ENCODE results near the gene JMJD1C.

JMJD1C gene

DNA sequence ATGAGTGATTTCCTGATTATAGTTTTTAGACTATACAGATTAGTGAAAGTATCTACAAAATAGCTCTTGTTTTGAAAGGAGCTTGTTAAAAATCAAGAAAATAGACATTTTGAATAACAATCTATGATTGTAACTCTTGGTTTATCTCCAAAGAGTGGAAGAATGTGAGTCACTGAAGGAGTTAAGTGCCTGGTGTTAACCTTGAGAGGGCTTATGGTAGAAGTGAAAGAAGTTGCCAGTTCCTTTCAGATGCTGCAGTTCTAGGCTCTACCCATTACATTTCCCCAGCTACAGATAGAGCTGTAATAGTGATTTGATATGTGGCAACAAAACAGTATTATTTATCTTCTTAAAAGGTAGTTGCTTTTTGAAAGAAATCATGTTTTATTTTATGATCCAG, 320.0 kb downstream of the JMJD1C start:
- TF ChIP-seq, protein P1, sequence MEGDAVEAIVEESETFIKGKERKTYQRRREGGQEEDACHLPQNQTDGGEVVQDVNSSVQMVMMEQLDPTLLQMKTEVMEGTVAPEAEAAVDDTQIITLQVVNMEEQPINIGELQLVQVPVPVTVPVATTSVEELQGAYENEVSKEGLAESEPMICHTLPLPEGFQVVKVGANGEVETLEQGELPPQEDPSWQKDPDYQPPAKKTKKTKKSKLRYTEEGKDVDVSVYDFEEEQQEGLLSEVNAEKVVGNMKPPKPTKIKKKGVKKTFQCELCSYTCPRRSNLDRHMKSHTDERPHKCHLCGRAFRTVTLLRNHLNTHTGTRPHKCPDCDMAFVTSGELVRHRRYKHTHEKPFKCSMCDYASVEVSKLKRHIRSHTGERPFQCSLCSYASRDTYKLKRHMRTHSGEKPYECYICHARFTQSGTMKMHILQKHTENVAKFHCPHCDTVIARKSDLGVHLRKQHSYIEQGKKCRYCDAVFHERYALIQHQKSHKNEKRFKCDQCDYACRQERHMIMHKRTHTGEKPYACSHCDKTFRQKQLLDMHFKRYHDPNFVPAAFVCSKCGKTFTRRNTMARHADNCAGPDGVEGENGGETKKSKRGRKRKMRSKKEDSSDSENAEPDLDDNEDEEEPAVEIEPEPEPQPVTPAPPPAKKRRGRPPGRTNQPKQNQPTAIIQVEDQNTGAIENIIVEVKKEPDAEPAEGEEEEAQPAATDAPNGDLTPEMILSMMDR (IDR thresholded peaks at IDR 0.05) = no peak

DNA sequence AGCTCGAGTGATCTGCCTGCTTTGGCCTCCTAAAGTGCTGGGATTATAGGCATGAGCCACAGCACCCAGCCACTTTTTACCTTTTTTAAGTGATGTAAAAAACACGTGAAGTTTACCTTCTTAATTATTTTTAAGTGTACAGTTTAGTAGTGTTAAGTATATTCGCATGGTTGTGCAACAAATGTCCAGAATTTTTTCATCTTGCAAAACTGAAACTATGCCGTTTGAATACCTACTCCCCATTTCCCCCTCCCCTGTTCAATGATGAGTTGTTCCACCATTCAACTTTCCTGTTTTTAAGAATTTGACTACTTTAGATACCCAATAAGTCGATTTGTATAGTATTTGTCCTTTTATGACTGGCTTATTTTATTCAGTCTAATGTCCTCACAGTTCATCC, 321.8 kb downstream of the JMJD1C start:
- TF ChIP-seq, protein P1 (IDR thresholded peaks at IDR 0.05) = no peak

DNA sequence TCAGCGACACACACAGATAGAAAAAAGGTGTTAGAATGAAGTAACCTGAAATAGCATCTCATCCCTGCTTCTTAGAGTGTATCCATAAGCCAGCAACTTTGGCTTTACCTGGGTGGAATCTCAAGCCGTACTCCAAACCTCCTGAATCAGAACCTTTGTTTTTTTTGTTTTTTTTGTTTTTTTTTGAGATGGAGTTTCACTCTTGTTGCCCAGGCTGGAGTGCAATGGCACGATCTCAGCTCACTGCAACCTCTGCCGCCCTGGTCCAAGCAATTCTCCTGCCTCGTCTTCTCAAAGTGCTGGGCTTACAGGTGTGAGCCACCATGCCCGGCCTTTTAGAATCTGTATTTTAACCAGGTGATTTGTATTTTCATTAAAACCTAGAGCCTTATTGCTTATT, 323.6 kb downstream of the JMJD1C start:
- TF ChIP-seq, protein P1 (IDR thresholded peaks at IDR 0.05) = no peak

DNA sequence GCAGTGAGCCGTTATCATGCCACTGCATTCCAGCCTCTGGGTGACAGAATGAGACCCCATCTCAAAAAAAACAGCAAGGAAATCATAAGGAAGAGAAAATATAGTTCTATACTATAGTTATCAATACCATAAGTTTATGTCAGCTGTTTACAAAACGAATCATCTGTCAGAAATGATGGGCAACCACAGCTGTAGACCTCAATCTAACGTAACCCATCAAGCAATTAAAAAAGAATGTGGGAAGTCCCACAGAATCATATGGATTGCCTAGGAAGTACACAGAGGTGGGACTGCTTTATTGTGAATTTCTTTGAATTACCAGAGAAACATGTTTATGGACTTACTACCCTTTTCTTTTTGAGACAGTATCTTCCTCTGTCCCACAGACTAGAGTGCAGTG, 325.7 kb downstream of the JMJD1C start:
- TF ChIP-seq, protein P1 (IDR thresholded peaks at IDR 0.05) = no peak

DNA sequence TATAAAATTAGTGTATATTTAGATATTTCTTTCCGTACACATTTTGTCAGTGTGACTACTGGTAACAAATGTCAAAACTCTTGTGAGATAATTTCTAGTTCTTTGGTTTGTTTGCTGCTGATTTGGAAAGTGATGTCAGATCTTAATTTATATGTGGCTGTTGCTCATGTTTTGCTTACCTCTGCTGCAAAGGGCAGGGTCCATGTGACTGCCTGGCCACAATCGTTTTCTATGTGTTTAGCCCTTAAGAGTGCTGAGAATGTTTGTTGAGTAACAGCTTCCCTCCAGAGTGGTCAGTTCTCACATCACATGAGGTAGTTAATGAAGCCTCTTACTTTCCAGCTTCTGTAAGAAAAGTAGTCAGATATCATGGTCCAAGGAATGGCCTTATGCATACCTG, 328.5 kb downstream of the JMJD1C start:
- TF ChIP-seq, protein P1 (IDR thresholded peaks at IDR 0.05) = no peak

DNA sequence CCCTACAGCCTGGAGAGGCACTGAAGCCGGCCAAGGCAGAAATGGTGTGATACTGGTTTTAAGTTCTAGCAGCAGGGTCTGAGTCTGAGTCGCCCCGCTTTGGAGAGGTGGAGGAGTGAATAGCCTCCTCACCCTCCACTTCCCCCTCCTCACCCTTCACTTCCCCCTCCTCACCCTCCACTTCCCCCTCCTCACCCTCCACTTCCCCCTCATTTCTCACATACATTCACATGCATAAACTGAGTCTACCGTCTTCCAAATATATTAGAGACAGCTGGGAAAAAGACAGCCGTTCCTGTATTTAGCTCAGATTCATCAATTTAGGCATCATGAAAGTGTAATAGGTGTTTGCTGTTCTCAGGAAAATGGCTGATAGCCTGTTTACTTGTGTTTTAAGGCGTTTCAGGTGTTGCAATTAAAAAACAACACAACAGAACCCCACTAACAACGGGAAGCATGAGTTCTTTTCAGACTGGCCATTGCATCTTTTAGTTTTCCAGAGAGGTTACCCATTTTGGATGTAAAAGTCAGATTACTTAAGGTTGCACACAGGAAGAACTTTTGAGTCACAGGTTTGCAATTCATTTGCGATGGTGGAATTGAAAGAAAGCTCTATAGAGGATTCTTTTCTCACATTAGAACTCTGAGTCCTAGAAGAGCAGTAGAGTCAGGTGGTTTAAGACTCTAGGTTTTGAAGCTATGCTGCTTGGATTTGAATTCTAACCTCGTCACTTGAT, 331.8 kb downstream of the JMJD1C start:
- TF ChIP-seq, protein P1 (IDR thresholded peaks at IDR 0.05) = no peak

DNA sequence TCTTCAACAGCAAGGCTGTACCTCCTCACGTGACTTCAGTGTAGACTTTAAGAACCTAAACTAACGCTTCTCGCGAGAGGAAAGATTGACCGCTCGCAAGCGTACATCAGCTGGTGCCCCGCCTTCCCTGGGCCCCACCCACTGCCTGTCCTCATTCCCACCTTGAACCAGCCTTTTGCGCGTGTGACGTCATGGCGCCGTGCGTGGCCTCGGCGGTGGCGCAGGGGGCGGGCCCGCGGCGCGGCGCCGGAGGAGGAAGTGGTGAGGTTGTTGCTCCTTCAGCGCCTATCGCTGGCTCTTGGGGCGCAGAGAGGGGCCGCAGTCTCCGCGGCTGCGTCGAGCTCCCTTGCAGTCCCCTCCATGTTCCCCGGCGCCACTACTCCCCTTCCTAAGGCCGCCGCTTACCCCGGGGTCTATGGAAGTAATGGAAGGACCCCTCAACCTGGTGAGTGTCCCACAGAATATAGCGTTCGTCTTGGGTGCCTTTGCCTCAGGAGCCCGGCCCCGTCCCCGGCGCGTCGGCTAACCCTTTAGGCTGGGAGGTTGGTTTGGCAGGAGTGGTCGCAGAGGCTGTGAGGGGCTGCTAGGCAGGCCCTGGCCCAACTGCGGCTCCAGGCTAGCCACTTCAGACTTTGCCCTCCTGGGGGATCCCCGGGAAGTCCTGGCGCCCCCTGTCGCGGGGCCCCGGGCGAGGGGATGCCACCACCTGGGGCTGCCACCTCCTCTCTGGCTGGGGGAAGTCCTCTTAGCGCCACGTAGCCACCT, 332.5 kb downstream of the JMJD1C start, which contains the start of gene NRBF2:
Gene NRBF2 (plus strand): TSS at position 273 of the 765 bp plus-strand sequence. CDS start 143 bp downstream, at position 416.
- TF ChIP-seq, protein P1 (IDR thresholded peaks at IDR 0.05) = peak; percentile 33; the same call in 1 of the 2 replicates

Data from LNCAP (cell line).